ENCODE data around the gene DNMBP.
"Not testable (repeated sequence)": the region's sequence is repeated elsewhere in the genome, so short reads cannot be mapped to it uniquely, and the experiment has no call there.

DNMBP gene

GRCh38 chr10:99966306-99966705 lies 43.4 kb downstream of the DNMBP start:
- H3K27ac ChIP-seq (ENCODE audit: low read length) = no peak overlapping the region
- H3K36me3 ChIP-seq (ENCODE audit: control insufficient read depth in 1 of 2, insufficient read depth in 2 of 2, low read length in 2 of 2) = peaks cover 23 to 30% of the 10 kb centered on the region in 2 donors
- H3K4me3 ChIP-seq (ENCODE audit: low read depth in 1 of 2, low read length in 2 of 2) = no peak overlapping the region
- no peaks in the 10 kb centered on the region for H3K4me1 ChIP-seq (ENCODE audit: control insufficient read depth in 1 of 2, insufficient read depth in 2 of 2, low read length in 2 of 2)
- no peaks in the 10 kb centered on the region for H3K9me3 ChIP-seq (ENCODE audit: control insufficient read depth in 1 of 2, low read length in 2 of 2)
- no peaks in the 10 kb centered on the region for H3K27me3 ChIP-seq (ENCODE audit: low read depth, low read length)

- Histone ChIP-seq H3K4me1 (ENCODE audit: control insufficient read depth in 1 of 2, insufficient read depth in 2 of 2, low read length in 2 of 2) (no peaks in the 10 kb centered on the region), H3K27ac (ENCODE audit: low read length) (no peak overlapping the region), H3K36me3 (ENCODE audit: control insufficient read depth in 1 of 2, insufficient read depth in 2 of 2, low read length in 2 of 2) (peaks cover 20 to 30% of the 10 kb centered on the region in 2 donors), H3K9me3 (ENCODE audit: control insufficient read depth in 1 of 2, low read length in 2 of 2) (no peaks in the 10 kb centered on the region), H3K27me3 (ENCODE audit: low read depth, low read length) (no peaks in the 10 kb centered on the region), H3K4me3 (ENCODE audit: low read depth in 1 of 2, low read length in 2 of 2) (no peak overlapping the region)
Measured at GRCh38 chr10:99965700-99966099, 44.0 kb downstream of the DNMBP start.

GRCh38 chr10:99964791-99965190 lies 45.0 kb downstream of the DNMBP start:
- Histone ChIP-seq H3K27ac (ENCODE audit: low read length) (no peak overlapping the region), H3K4me1 (ENCODE audit: control insufficient read depth in 1 of 2, insufficient read depth in 2 of 2, low read length in 2 of 2) (no peaks in the 10 kb centered on the region), H3K9me3 (ENCODE audit: control insufficient read depth in 1 of 2, low read length in 2 of 2) (no peaks in the 10 kb centered on the region)

GRCh38 chr10:99963467-99964165 lies 46.1 kb downstream of the DNMBP start:
- not testable (repeated sequence) for H3K4me3 ChIP-seq (ENCODE audit: low read depth in 1 of 2, low read length in 2 of 2); H3K27me3 ChIP-seq (ENCODE audit: low read depth, low read length); H3K27ac ChIP-seq (ENCODE audit: low read length); H3K9me3 ChIP-seq (ENCODE audit: control insufficient read depth in 1 of 2, low read length in 2 of 2); H3K4me1 ChIP-seq (ENCODE audit: control insufficient read depth in 1 of 2, insufficient read depth in 2 of 2, low read length in 2 of 2)
- H3K36me3 ChIP-seq (ENCODE audit: control insufficient read depth in 1 of 2, insufficient read depth in 2 of 2, low read length in 2 of 2) = peaks cover 1 to 13% of the 10 kb centered on the region in 2 donors

More at GRCh38 chr10:99964791-99965190, 45.0 kb downstream of the DNMBP start:
- Histone ChIP-seq H3K4me3 (ENCODE audit: low read depth in 1 of 2, low read length in 2 of 2) (no peak overlapping the region), H3K36me3 (ENCODE audit: control insufficient read depth in 1 of 2, insufficient read depth in 2 of 2, low read length in 2 of 2) (peaks cover 13 to 22% of the 10 kb centered on the region in 2 donors), H3K27me3 (ENCODE audit: low read depth, low read length) (no peaks in the 10 kb centered on the region)

GRCh38 chr10:99958806-99959205 lies 50.9 kb downstream of the DNMBP start:
- H3K36me3 ChIP-seq (ENCODE audit: control insufficient read depth in 1 of 2, insufficient read depth in 2 of 2, low read length in 2 of 2) = peaks cover 21 to 26% of the 10 kb centered on the region in 2 donors
- peaks cover 0 to 12% of the 10 kb centered on the region in 2 donors for H3K4me1 ChIP-seq (ENCODE audit: control insufficient read depth in 1 of 2, insufficient read depth in 2 of 2, low read length in 2 of 2)
- no peaks in the 10 kb centered on the region for H3K9me3 ChIP-seq (ENCODE audit: control insufficient read depth in 1 of 2, low read length in 2 of 2)
- H3K27ac ChIP-seq (ENCODE audit: low read length) = no peak overlapping the region
- H3K27me3 ChIP-seq (ENCODE audit: low read depth, low read length) = no peaks in the 10 kb centered on the region
- no peak overlapping the region for H3K4me3 ChIP-seq (ENCODE audit: low read depth in 1 of 2, low read length in 2 of 2)

- Histone ChIP-seq H3K36me3 (ENCODE audit: control insufficient read depth in 1 of 2, insufficient read depth in 2 of 2, low read length in 2 of 2) (peaks cover 21 to 26% of the 10 kb centered on the region in 2 donors), H3K4me3 (ENCODE audit: low read depth in 1 of 2, low read length in 2 of 2) (no peak overlapping the region), H3K4me1 (ENCODE audit: control insufficient read depth in 1 of 2, insufficient read depth in 2 of 2, low read length in 2 of 2) (peaks cover 0 to 12% of the 10 kb centered on the region in 2 donors), H3K27ac (ENCODE audit: low read length) (no peak overlapping the region), H3K9me3 (ENCODE audit: control insufficient read depth in 1 of 2, low read length in 2 of 2) (no peaks in the 10 kb centered on the region), H3K27me3 (ENCODE audit: low read depth, low read length) (no peaks in the 10 kb centered on the region)
Measured at GRCh38 chr10:99958302-99958701, 51.4 kb downstream of the DNMBP start.

GRCh38 chr10:99953510-99953909 lies 56.2 kb downstream of the DNMBP start:
- Histone ChIP-seq H3K4me1 (ENCODE audit: control insufficient read depth in 1 of 2, insufficient read depth in 2 of 2, low read length in 2 of 2) (peaks cover 0 to 11% of the 10 kb centered on the region in 2 donors), H3K36me3 (ENCODE audit: control insufficient read depth in 1 of 2, insufficient read depth in 2 of 2, low read length in 2 of 2) (peaks cover 27 to 35% of the 10 kb centered on the region in 2 donors)
- H3K9me3 ChIP-seq (ENCODE audit: control insufficient read depth in 1 of 2, low read length in 2 of 2); H3K27me3 ChIP-seq (ENCODE audit: low read depth, low read length); H3K4me3 ChIP-seq (ENCODE audit: low read depth in 1 of 2, low read length in 2 of 2); H3K27ac ChIP-seq (ENCODE audit: low read length): not testable (repeated sequence)

- Histone ChIP-seq H3K4me3 (ENCODE audit: low read depth in 1 of 2, low read length in 2 of 2) (no peak overlapping the region), H3K27me3 (ENCODE audit: low read depth, low read length) (no peaks in the 10 kb centered on the region), H3K36me3 (ENCODE audit: control insufficient read depth in 1 of 2, insufficient read depth in 2 of 2, low read length in 2 of 2) (peaks cover 27 to 35% of the 10 kb centered on the region in 2 donors), H3K27ac (ENCODE audit: low read length) (no peak overlapping the region), H3K4me1 (ENCODE audit: control insufficient read depth in 1 of 2, insufficient read depth in 2 of 2, low read length in 2 of 2) (peaks cover 0 to 4% of the 10 kb centered on the region in 2 donors), H3K9me3 (ENCODE audit: control insufficient read depth in 1 of 2, low read length in 2 of 2) (no peaks in the 10 kb centered on the region)
Measured at GRCh38 chr10:99952799-99953198, 56.9 kb downstream of the DNMBP start.

GRCh38 chr10:99946051-99946450 lies 63.7 kb downstream of the DNMBP start:
- H3K4me1 ChIP-seq (ENCODE audit: control insufficient read depth in 1 of 2, insufficient read depth in 2 of 2, low read length in 2 of 2) = peaks cover 4 to 13% of the 10 kb centered on the region in 2 donors
- not testable (repeated sequence) for H3K27ac ChIP-seq (ENCODE audit: low read length); H3K9me3 ChIP-seq (ENCODE audit: control insufficient read depth in 1 of 2, low read length in 2 of 2); H3K27me3 ChIP-seq (ENCODE audit: low read depth, low read length); H3K4me3 ChIP-seq (ENCODE audit: low read depth in 1 of 2, low read length in 2 of 2); H3K36me3 ChIP-seq (ENCODE audit: control insufficient read depth in 1 of 2, insufficient read depth in 2 of 2, low read length in 2 of 2)

GRCh38 chr10:99945263-99945662 lies 64.5 kb downstream of the DNMBP start:
- Histone ChIP-seq H3K27ac (ENCODE audit: low read length) (no peak overlapping the region), H3K9me3 (ENCODE audit: control insufficient read depth in 1 of 2, low read length in 2 of 2) (no peaks in the 10 kb centered on the region), H3K27me3 (ENCODE audit: low read depth, low read length) (no peaks in the 10 kb centered on the region), H3K4me1 (ENCODE audit: control insufficient read depth in 1 of 2, insufficient read depth in 2 of 2, low read length in 2 of 2) (peaks cover 4 to 13% of the 10 kb centered on the region in 2 donors), H3K4me3 (ENCODE audit: low read depth in 1 of 2, low read length in 2 of 2) (no peak overlapping the region), H3K36me3 (ENCODE audit: control insufficient read depth in 1 of 2, insufficient read depth in 2 of 2, low read length in 2 of 2) (no peaks in the 10 kb centered on the region)

GRCh38 chr10:99944860-99945259 lies 64.9 kb downstream of the DNMBP start:
- Histone ChIP-seq H3K4me1 (ENCODE audit: control insufficient read depth in 1 of 2, insufficient read depth in 2 of 2, low read length in 2 of 2) (peaks cover 4 to 13% of the 10 kb centered on the region in 2 donors), H3K27me3 (ENCODE audit: low read depth, low read length) (no peaks in the 10 kb centered on the region), H3K36me3 (ENCODE audit: control insufficient read depth in 1 of 2, insufficient read depth in 2 of 2, low read length in 2 of 2) (no peaks in the 10 kb centered on the region), H3K27ac (ENCODE audit: low read length) (no peak overlapping the region), H3K4me3 (ENCODE audit: low read depth in 1 of 2, low read length in 2 of 2) (no peak overlapping the region), H3K9me3 (ENCODE audit: control insufficient read depth in 1 of 2, low read length in 2 of 2) (no peaks in the 10 kb centered on the region)

- no peaks in the 10 kb centered on the region for H3K27me3 ChIP-seq (ENCODE audit: low read depth, low read length)
- no peaks in the 10 kb centered on the region for H3K9me3 ChIP-seq (ENCODE audit: control insufficient read depth in 1 of 2, low read length in 2 of 2)
- peaks cover 4 to 13% of the 10 kb centered on the region in 2 donors for H3K4me1 ChIP-seq (ENCODE audit: control insufficient read depth in 1 of 2, insufficient read depth in 2 of 2, low read length in 2 of 2)
- H3K4me3 ChIP-seq (ENCODE audit: low read depth in 1 of 2, low read length in 2 of 2) = no peak overlapping the region
- no peaks in the 10 kb centered on the region for H3K36me3 ChIP-seq (ENCODE audit: control insufficient read depth in 1 of 2, insufficient read depth in 2 of 2, low read length in 2 of 2)
- H3K27ac ChIP-seq (ENCODE audit: low read length) = no peak overlapping the region
Measured at GRCh38 chr10:99943908-99944307, 65.8 kb downstream of the DNMBP start.

Measured in muscle layer of duodenum (tissue), 2 donors.